Tibial nerve (tissue), 4 donors: ENCODE measurements around the gene CSNK1G1.

Experiments used
- CTCF ChIP-seq, 5 experiments: fragments of 200-600 bp in 3 of 5; fragments of 450-650 bp in 2 of 5; sonication (generic) in 3 of 5; IDR thresholded peaks; one replicate each; pipeline ENCODE4 v1.5.1; 2016 to 2019; ENCODE audit warnings: antibody characterized with exemption in 5 of 5, mild to moderate bottlenecking in 3 of 5, moderate library complexity in 2 of 5
- EP300 ChIP-seq, 2 donors: sonication (generic); formaldehyde crosslinking; IDR thresholded peaks; one replicate each; pipeline ENCODE4 v1.6.1; 2017; ENCODE audit warnings: antibody characterized with exemption in 2 of 2, mild to moderate bottlenecking in 1 of 2
- POLR2A ChIP-seq, 2 donors: fragments of 450-650 bp; IDR thresholded peaks; one replicate each; pipeline ENCODE4 v1.6.1; 2017; ENCODE audit warnings: antibody characterized with exemption in 2 of 2, mild to moderate bottlenecking in 2 of 2, moderate library complexity in 2 of 2

- no peak for TF ChIP-seq CTCF (IDR thresholded peaks at IDR 0.05)
- no peak for TF ChIP-seq POLR2A (IDR thresholded peaks at IDR 0.05)
- TF ChIP-seq EP300 (IDR thresholded peaks at IDR 0.05): no peak
Measured at GRCh38 chr15:64340355-64340754, 15.6 kb downstream of the CSNK1G1 start.
